Fibroblast of villous mesenchyme (primary cell): Measurements from ENCODE around the gene CBLL1. TPM values are rescaled to one million over a fixed set of nuclear protein-coding genes. Genes with fewer than 3 reads are reported as not detected.

ENCODE experiments used
- DNase-seq: peaks from one replicate; pipeline ENCODE4 v3.0.0-alpha.2; 2010; ENCODE audit warnings: low read depth
- H3K4me3 ChIP-seq: 2 replicates; pipeline ENCODE4 v1.5.1; 2011; ENCODE audit warnings: low read depth, mild to moderate bottlenecking, low read length
- total RNA-seq: library from RNA; depleted of rRNA; stranded (reverse); fragments of >200 nt; gene quantifications from 2 replicates; pipeline ENCODE4 v1.2.3, GENCODE V29; 2012
- TF ChIP-seq, protein P1 (sequence below): IDR thresholded peaks from 2 replicates; pipeline ENCODE4 v1.5.1; 2012; ENCODE audit warnings: low read depth, mild to moderate bottlenecking, low read length; ENCODE audit not compliant: insufficient read depth

Gene CBLL1
- total RNA-seq, 1 donor: 36.3 TPM

DNA sequence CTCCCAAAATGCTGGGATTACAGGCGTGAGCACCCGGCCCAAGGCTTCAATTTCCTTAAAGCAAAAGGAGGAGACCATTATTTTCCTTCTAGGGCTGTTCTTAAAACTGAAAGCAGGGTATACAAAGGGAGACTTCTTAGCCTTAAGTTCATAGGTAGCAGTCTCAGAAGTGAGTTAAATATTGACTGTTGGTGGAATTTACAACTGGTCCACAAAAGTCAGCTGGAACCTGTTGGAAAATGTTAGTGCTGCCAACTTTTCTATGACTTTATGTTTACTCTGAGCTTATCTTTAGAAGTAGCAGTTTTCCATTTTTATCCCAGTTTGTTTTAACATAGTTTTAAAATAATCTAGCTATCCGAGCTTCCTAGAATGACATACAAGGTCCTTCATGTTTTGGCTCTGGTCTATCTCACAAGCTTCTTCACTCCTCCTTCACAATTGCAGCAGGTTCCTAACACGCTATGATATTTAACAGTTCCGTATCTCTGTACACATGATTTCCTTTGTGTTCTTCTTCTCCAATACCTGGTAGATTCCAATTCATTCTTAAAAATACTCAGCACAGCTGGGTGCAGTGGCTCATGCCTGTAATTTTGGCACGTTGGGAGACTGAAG is 55.8 kb downstream of the CBLL1 start:
- TF ChIP-seq, protein P1, sequence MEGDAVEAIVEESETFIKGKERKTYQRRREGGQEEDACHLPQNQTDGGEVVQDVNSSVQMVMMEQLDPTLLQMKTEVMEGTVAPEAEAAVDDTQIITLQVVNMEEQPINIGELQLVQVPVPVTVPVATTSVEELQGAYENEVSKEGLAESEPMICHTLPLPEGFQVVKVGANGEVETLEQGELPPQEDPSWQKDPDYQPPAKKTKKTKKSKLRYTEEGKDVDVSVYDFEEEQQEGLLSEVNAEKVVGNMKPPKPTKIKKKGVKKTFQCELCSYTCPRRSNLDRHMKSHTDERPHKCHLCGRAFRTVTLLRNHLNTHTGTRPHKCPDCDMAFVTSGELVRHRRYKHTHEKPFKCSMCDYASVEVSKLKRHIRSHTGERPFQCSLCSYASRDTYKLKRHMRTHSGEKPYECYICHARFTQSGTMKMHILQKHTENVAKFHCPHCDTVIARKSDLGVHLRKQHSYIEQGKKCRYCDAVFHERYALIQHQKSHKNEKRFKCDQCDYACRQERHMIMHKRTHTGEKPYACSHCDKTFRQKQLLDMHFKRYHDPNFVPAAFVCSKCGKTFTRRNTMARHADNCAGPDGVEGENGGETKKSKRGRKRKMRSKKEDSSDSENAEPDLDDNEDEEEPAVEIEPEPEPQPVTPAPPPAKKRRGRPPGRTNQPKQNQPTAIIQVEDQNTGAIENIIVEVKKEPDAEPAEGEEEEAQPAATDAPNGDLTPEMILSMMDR: no peak
- H3K4me3 ChIP-seq: no peak overlapping the region
- peak; percentile 15 for DNase-seq

DNA sequence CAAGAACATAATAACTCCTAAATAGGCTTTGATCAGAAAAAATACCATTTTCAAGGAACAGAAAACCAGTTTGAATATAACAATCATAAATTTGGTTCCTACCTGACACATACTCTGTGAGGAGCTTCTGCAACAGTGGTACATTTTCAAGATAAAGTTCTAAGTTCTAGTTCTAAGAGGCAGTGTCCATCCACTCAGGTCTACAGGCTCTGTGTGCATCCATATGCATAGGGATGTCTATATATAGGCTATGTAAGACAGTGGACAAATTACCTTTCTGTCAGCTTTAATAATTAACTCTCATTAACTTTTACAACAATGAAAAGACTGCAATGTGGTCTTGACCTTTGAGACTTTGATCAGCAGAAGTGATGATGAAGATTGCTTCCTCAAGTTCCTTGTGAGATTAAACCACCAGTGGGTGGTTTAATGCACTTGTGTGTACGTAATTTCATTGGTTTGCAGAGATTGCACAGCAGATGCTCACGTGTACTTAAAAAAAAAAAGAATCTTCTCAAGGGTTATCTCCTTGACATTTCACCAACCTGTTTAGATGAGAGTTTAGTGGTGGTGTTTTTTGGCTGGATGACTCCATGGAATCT is 59.2 kb downstream of the CBLL1 start, which contains the start of gene SLC26A3:
TSS of gene SLC26A3 (minus strand) at position 215 of the 602 bp plus-strand sequence. CDS start 8,714 bp downstream, outside the sequence.
- no peak within 1 kb of the TSS for H3K4me3 ChIP-seq
- TF ChIP-seq, protein P1: no peak

GRCh38 chr7:107809179-107809578 is 65.2 kb downstream of the CBLL1 start:
- TF ChIP-seq, protein P1: no peak
- no peak for DNase-seq
- H3K4me3 ChIP-seq: no peak overlapping the region

More for the DNA sequence above, 59.2 kb downstream of the CBLL1 start, which contains the start of gene SLC26A3:
- DNase-seq: no peak

DNA sequence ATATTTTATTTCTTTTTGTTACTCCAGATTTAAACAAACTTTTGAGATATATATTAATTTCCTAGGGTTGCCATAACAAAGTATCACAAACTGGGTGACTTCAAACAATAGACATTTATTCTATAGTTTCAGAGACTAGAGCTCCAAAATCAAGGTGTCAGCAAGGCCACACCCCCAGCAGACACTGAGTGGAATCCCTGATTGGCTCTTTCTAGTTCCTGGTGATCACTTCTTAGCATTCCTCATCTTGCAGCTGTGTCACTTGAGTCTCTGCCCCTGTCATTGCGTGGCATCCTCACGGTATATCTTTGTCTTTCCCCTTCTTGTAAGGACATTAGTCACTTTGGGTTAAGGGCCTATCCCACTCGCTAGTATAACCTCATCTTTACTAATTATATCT is 66.7 kb downstream of the CBLL1 start:
- TF ChIP-seq, protein P1: no peak
- no peak for DNase-seq
- H3K4me3 ChIP-seq: no peak overlapping the region

Other genes starting within 250 kb of the CBLL1 start
- 27.7 and 32.0 TPM in 2 replicates for gene COG5, start 180.2 kb upstream of the CBLL1 start, total RNA-seq
- 7.4 and 10.4 TPM in 2 replicates for gene DUS4L, start 180.2 kb upstream of the CBLL1 start, total RNA-seq
- gene BCAP29, start 163.9 kb upstream of the CBLL1 start, total RNA-seq: 50.6 and 62.2 TPM in 2 replicates
- under 0.01 and 0.32 TPM in 2 replicates for gene SLC26A4, start 83.3 kb upstream of the CBLL1 start, total RNA-seq
- not detected in 2 replicates for gene SLC26A3, start 59.1 kb downstream of the CBLL1 start, total RNA-seq
- 51.5 and 63.9 TPM in 2 replicates for gene DLD, start 147.0 kb downstream of the CBLL1 start, total RNA-seq